Measurements from ENCODE around the gene KRTAP6-2. TPM values are rescaled to one million over a fixed set of nuclear protein-coding genes. Genes with fewer than 3 reads are reported as not detected.

The KRTAP6-2 gene
- total RNA-seq, 3 donors from 2014 or later (not counting 1 experiment from before 2014, with no cell fraction given) = not detected

GRCh38 chr21:30634906-30635305, 36.2 kb upstream of the KRTAP6-2 start, which contains the start of gene KRTAP20-2:
KRTAP20-2 (plus strand) TSS chr21:30635206; CDS start chr21:30635264, 58 bp downstream.
- no peaks in the 10 kb centered on the region for H3K36me3 ChIP-seq (ENCODE audit: control insufficient read depth, insufficient read depth, low read length)
- no peaks in the 10 kb centered on the region for H3K27me3 ChIP-seq (ENCODE audit: control insufficient read depth, insufficient read depth, low read length)
- Mint-ChIP-seq H3K4me1 (no peaks in the 10 kb centered on the region), H3K27ac (no peak within 1 kb of the TSS), H3K27me3 (ENCODE audit: low read depth in 2 of 2) (no peaks in the 10 kb centered on the region), H3K36me3 (no peaks in the 10 kb centered on the region), H3K4me3 (no peak within 1 kb of the TSS), H3K9me3 (peaks cover 13 to 17% of the 10 kb centered on the region in 2 donors)
- no peak for TF ChIP-seq CTCF (IDR thresholded peaks at IDR 0.05)
- no peak within 1 kb of the TSS for H3K4me3 ChIP-seq (ENCODE audit: low read length)
- ATAC-seq (no peak), DNase-seq (no peak)
- 100% methylated on average over 1 of the region's 1 CpG for WGBS (ENCODE audit: insufficient coverage)
- no peaks in the 10 kb centered on the region for H3K9me3 ChIP-seq (ENCODE audit: control insufficient read depth, insufficient read depth, low read length)
- no peaks in the 10 kb centered on the region for H3K4me1 ChIP-seq (ENCODE audit: control insufficient read depth, insufficient read depth, low read length)
- intact Hi-C loops (cut with micrococcal nuclease) = no loop called here
- no peak within 1 kb of the TSS for H3K27ac ChIP-seq (ENCODE audit: low read length)

GRCh38 chr21:30629200-30629599, 30.5 kb upstream of the KRTAP6-2 start:
- Mint-ChIP-seq H3K27ac (no peak overlapping the region), H3K4me3 (no peak overlapping the region), H3K36me3 (peaks cover 9% of the 10 kb centered on the region), H3K27me3 (ENCODE audit: low read depth in 2 of 2) (no peaks in the 10 kb centered on the region), H3K4me1 (no peaks in the 10 kb centered on the region), H3K9me3 (peaks cover 10 to 13% of the 10 kb centered on the region in 2 donors)
- no peak for TF ChIP-seq CTCF (IDR thresholded peaks at IDR 0.05)
- WGBS (ENCODE audit: insufficient coverage) = 88% methylated on average over 1 of the region's 1 CpG
- intact Hi-C loops (cut with micrococcal nuclease) = no loop called here
- H3K4me3 ChIP-seq (ENCODE audit: low read length) = no peak overlapping the region
- no peaks in the 10 kb centered on the region for H3K27me3 ChIP-seq (ENCODE audit: control insufficient read depth, insufficient read depth, low read length)
- peaks cover 10% of the 10 kb centered on the region for H3K9me3 ChIP-seq (ENCODE audit: control insufficient read depth, insufficient read depth, low read length)
- H3K4me1 ChIP-seq (ENCODE audit: control insufficient read depth, insufficient read depth, low read length) = no peaks in the 10 kb centered on the region
- no peaks in the 10 kb centered on the region for H3K36me3 ChIP-seq (ENCODE audit: control insufficient read depth, insufficient read depth, low read length)
- DNase-seq (no peak), ATAC-seq (no peak)
- no peak overlapping the region for H3K27ac ChIP-seq (ENCODE audit: low read length)

- peaks cover 9% of the 10 kb centered on the region for H3K36me3 Mint-ChIP-seq
- whole genome bisulfite sequencing (ENCODE audit: insufficient coverage) = 71% methylated on average over 1 of the region's 4 CpGs
- H3K4me3 Mint-ChIP-seq = no peak overlapping the region
- H3K9me3 Mint-ChIP-seq = peaks cover 10 to 13% of the 10 kb centered on the region in 2 donors
- no peaks in the 10 kb centered on the region for H3K27me3 Mint-ChIP-seq (ENCODE audit: low read depth in 2 of 2)
- H3K36me3 ChIP-seq (ENCODE audit: control insufficient read depth, insufficient read depth, low read length) = no peaks in the 10 kb centered on the region
- peaks cover 16% of the 10 kb centered on the region for H3K9me3 ChIP-seq (ENCODE audit: control insufficient read depth, insufficient read depth, low read length)
- no peak overlapping the region for H3K27ac ChIP-seq (ENCODE audit: low read length)
- ATAC-seq = no peak
- H3K4me1 ChIP-seq (ENCODE audit: control insufficient read depth, insufficient read depth, low read length) = no peaks in the 10 kb centered on the region
- no peaks in the 10 kb centered on the region for H3K4me1 Mint-ChIP-seq
- no peaks in the 10 kb centered on the region for H3K27me3 ChIP-seq (ENCODE audit: control insufficient read depth, insufficient read depth, low read length)
- no peak overlapping the region for H3K27ac Mint-ChIP-seq
- DNase-seq = no peak
- intact Hi-C loops (cut with micrococcal nuclease) = no loop called here
- H3K4me3 ChIP-seq (ENCODE audit: low read length) = no peak overlapping the region
- TF ChIP-seq CTCF (IDR thresholded peaks at IDR 0.05) = no peak
Measured at GRCh38 chr21:30628109-30628508, 29.4 kb upstream of the KRTAP6-2 start.

- Histone ChIP-seq H3K9me3 (ENCODE audit: control insufficient read depth, insufficient read depth, low read length) (peaks cover 16% of the 10 kb centered on the region), H3K27me3 (ENCODE audit: control insufficient read depth, insufficient read depth, low read length) (no peaks in the 10 kb centered on the region), H3K27ac (ENCODE audit: low read length) (no peak overlapping the region), H3K4me3 (ENCODE audit: low read length) (no peak overlapping the region), H3K36me3 (ENCODE audit: control insufficient read depth, insufficient read depth, low read length) (no peaks in the 10 kb centered on the region), H3K4me1 (ENCODE audit: control insufficient read depth, insufficient read depth, low read length) (no peaks in the 10 kb centered on the region)
- Mint-ChIP-seq H3K27me3 (ENCODE audit: low read depth in 2 of 2) (no peaks in the 10 kb centered on the region), H3K36me3 (peaks cover 9% of the 10 kb centered on the region), H3K9me3 (peaks cover 3 to 10% of the 10 kb centered on the region in 2 donors), H3K4me1 (no peaks in the 10 kb centered on the region), H3K27ac (no peak overlapping the region), H3K4me3 (no peak overlapping the region)
- DNase-seq = no peak
- intact Hi-C loops (cut with micrococcal nuclease) = no loop called here
- ATAC-seq = no peak
- TF ChIP-seq CTCF (IDR thresholded peaks at IDR 0.05) = no peak
- WGBS (ENCODE audit: insufficient coverage) = 81% methylated on average over 4 of the region's 4 CpGs
Measured at GRCh38 chr21:30625449-30626165, 26.9 kb upstream of the KRTAP6-2 start.

Measured in natural killer cell (primary cell).